Natural killer cell (primary cell): ENCODE measurements around the gene RUNX2. TPM values are rescaled to one million over a fixed set of nuclear protein-coding genes. Genes with fewer than 3 reads are reported as not detected.

Experiments
- ATAC-seq, 3 donors: fragments of 150-1000 bp in 2 of 3; fragments of 200-7000 bp in 1 of 3; cut with Tn5 transposase; 1 replicate in 1 of 3; 2 replicates in 2 of 3; pipeline ENCODE4 v1.10.0; 2021; ENCODE audit warnings: mild to moderate bottlenecking in 2 of 3, moderate library complexity in 2 of 3
- DNase-seq, 2 donors: peaks; one replicate each; pipeline versions ENCODE4 v3.0.0 to v3.0.0-alpha.2; 2013 to 2021; ENCODE audit warnings: mixed read lengths in 1 of 2
- H3K27ac ChIP-seq: one replicate; pipeline ENCODE4 v1.5.1; 2013; ENCODE audit warnings: mild to moderate bottlenecking, low read length
- H3K27me3 ChIP-seq: one replicate; pipeline ENCODE4 v1.6.1; 2013; ENCODE audit warnings: low read length; ENCODE audit not compliant: control insufficient read depth, insufficient read depth
- H3K36me3 ChIP-seq: one replicate; pipeline ENCODE4 v1.6.1; 2013; ENCODE audit warnings: low read length; ENCODE audit not compliant: control insufficient read depth, insufficient read depth
- H3K4me1 ChIP-seq: one replicate; pipeline ENCODE4 v1.6.1; 2013; ENCODE audit warnings: low read length; ENCODE audit not compliant: control insufficient read depth, insufficient read depth
- H3K4me3 ChIP-seq: one replicate; pipeline ENCODE4 v1.5.1; 2013; ENCODE audit warnings: low read length
- H3K9me3 ChIP-seq: one replicate; pipeline ENCODE4 v1.6.1; 2013; ENCODE audit warnings: low read length; ENCODE audit not compliant: control insufficient read depth, insufficient read depth
- H3K27ac Mint-ChIP-seq, 2 donors: one replicate each; pipeline ENCODE4 v1.8.0; 2022; ENCODE audit warnings: mild to moderate bottlenecking in 2 of 2, mixed read lengths in 2 of 2, moderate library complexity in 1 of 2
- H3K27me3 Mint-ChIP-seq, 2 donors: one replicate each; pipeline ENCODE4 v1.8.0; 2022; ENCODE audit warnings: low read depth in 2 of 2, mixed read lengths in 2 of 2
- H3K36me3 Mint-ChIP-seq: one replicate; pipeline ENCODE4 v1.8.0; 2022; ENCODE audit warnings: mixed read lengths
- H3K4me1 Mint-ChIP-seq, 2 donors: one replicate each; pipeline ENCODE4 v1.8.0; 2022; ENCODE audit warnings: mixed read lengths in 2 of 2
- H3K4me3 Mint-ChIP-seq: one replicate; pipeline ENCODE4 v1.8.0; 2022; ENCODE audit warnings: mild to moderate bottlenecking, moderate library complexity, mixed read lengths
- H3K9me3 Mint-ChIP-seq, 2 donors: one replicate each; pipeline ENCODE4 v1.8.0; 2022; ENCODE audit warnings: mixed read lengths in 2 of 2
- WGBS: methylation state at CpG from one replicate; pipeline ENCODE4 v1.1.7; 2013; ENCODE audit warnings: missing lambda C conversion rate; ENCODE audit not compliant: insufficient coverage; 5-methylcytosine and 5-hydroxymethylcytosine counted together
- intact Hi-C: fragments of 100-400 bp; cut with micrococcal nuclease; formaldehyde crosslinking; loops from one replicate; pipeline ENCODE4 v1.14.2; 2022
- total RNA-seq, 4 donors: library from RNA; stranded (reverse); fragments of 120-200 nt in 1 of 4; gene quantifications; one replicate each; pipeline versions ENCODE4 v1.2.3 to v1.2.4, GENCODE V29; 2013 to 2022
- TF ChIP-seq, protein P1 (sequence below): fragments of 200-600 bp; IDR thresholded peaks from one replicate; pipeline ENCODE4 v1.8.0; 2022; ENCODE audit warnings: antibody characterized with exemption

RUNX2 gene
- total RNA-seq, 3 donors from 2014 or later (not counting 1 experiment from before 2014, with no cell fraction given), result 5.0 to 19.2 (median 7.0) TPM

DNA sequence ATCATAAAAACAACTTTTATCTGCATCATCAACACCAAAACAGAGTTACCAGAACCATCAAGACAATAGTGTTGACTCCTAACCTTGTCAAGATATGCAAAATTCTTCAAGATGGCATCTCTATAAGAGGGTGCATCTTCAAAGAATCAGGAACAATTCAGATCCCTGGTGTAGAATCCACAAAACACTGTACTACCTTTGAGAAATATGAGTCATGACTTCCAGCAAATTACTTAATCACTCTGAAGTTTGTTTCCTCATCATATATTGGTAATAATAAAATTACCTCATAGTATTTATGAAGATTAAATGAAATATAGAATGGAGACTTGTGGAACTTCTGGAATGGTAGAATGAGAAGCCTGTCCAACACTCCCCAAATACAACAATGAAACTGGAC is 270.9 kb downstream of the RUNX2 start:
- Mint-ChIP-seq H3K9me3 (peaks cover 5 to 8% of the 10 kb centered on the region in 2 donors), H3K27ac (no peak overlapping the region), H3K4me1 (no peaks in the 10 kb centered on the region), H3K36me3 (peaks cover 12% of the 10 kb centered on the region), H3K4me3 (no peak overlapping the region), H3K27me3 (peaks cover 3 to 9% of the 10 kb centered on the region in 2 donors)
- Histone ChIP-seq H3K4me3 (no peak overlapping the region), H3K36me3 (no peaks in the 10 kb centered on the region), H3K27ac (no peak overlapping the region), H3K27me3 (no peaks in the 10 kb centered on the region), H3K9me3 (no peaks in the 10 kb centered on the region), H3K4me1 (no peaks in the 10 kb centered on the region)
- ATAC-seq (no peak), DNase-seq (no peak)
- intact Hi-C loops, result no loop called here
- TF ChIP-seq, protein P1, sequence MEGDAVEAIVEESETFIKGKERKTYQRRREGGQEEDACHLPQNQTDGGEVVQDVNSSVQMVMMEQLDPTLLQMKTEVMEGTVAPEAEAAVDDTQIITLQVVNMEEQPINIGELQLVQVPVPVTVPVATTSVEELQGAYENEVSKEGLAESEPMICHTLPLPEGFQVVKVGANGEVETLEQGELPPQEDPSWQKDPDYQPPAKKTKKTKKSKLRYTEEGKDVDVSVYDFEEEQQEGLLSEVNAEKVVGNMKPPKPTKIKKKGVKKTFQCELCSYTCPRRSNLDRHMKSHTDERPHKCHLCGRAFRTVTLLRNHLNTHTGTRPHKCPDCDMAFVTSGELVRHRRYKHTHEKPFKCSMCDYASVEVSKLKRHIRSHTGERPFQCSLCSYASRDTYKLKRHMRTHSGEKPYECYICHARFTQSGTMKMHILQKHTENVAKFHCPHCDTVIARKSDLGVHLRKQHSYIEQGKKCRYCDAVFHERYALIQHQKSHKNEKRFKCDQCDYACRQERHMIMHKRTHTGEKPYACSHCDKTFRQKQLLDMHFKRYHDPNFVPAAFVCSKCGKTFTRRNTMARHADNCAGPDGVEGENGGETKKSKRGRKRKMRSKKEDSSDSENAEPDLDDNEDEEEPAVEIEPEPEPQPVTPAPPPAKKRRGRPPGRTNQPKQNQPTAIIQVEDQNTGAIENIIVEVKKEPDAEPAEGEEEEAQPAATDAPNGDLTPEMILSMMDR, result no peak

DNA sequence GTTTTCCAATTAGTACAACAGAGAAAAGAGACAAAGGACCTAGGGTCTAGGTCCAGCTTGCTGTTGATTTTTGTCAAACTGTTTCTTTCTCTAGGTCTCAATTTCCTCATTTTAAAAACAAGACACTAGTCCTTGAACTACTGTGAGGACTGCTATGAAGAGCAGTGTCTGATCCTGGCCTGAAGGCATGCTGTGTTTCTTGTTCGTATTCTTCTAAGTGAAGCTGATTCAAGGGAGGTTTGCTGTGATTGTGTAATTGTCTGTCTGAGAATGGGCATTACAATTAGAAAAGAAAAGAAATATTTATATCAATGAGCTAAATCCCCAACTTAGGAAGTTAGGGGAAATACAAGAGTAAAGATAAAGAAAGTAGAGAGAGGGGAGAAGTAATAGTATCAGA is 277.8 kb downstream of the RUNX2 start:
- H3K9me3 ChIP-seq, result no peaks in the 10 kb centered on the region
- no peaks in the 10 kb centered on the region for H3K27me3 ChIP-seq
- no peak overlapping the region for H3K27ac Mint-ChIP-seq
- peaks cover 4% of the 10 kb centered on the region for H3K4me1 ChIP-seq
- H3K36me3 ChIP-seq, result no peaks in the 10 kb centered on the region
- H3K27me3 Mint-ChIP-seq, result no peaks in the 10 kb centered on the region
- peaks cover 0 to 8% of the 10 kb centered on the region in 2 donors for H3K4me1 Mint-ChIP-seq
- no peak for DNase-seq
- TF ChIP-seq, protein P1, result no peak
- H3K4me3 Mint-ChIP-seq, result no peak overlapping the region
- ATAC-seq, result no peak
- H3K9me3 Mint-ChIP-seq, result no peaks in the 10 kb centered on the region
- no peaks in the 10 kb centered on the region for H3K36me3 Mint-ChIP-seq
- H3K27ac ChIP-seq, result no peak overlapping the region
- intact Hi-C loops, result no loop called here
- 100% methylated on average over 1 of the region's 1 CpG for WGBS
- H3K4me3 ChIP-seq, result no peak overlapping the region

DNA sequence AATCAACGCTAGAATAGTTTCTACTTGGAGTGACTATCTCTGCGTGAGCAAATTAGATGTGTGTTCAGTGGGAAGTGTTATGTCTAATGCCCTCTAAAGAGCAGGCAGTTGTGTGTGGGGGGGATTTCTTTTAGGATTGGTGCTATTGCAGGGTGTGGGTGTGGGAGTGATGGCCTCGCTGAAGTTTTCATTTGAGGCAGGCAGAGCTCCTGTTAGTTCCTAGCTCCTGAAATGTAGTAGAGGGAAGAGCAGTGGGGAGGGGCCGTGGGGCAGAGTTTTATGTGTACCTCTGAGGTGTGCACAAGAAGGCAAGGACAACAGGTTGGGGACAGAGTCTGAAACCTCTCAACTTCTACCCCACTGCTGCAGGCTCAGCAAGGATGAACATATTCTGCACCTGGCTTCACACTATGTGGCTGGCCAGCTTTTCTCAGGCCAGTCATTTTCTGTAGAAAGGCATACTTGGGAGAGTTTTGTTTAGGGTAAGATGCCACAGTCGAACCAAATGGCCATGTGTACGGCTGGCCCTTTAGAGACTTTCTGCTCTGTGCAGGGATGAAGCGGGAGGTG is 278.8 kb downstream of the RUNX2 start:
- TF ChIP-seq, protein P1, result no peak
- no peaks in the 10 kb centered on the region for H3K9me3 Mint-ChIP-seq
- H3K4me3 Mint-ChIP-seq, result no peak overlapping the region
- Histone ChIP-seq H3K36me3 (no peaks in the 10 kb centered on the region), H3K27me3 (no peaks in the 10 kb centered on the region), H3K27ac (no peak overlapping the region), H3K4me3 (no peak overlapping the region), H3K4me1 (peaks cover 4% of the 10 kb centered on the region), H3K9me3 (no peaks in the 10 kb centered on the region)
- H3K4me1 Mint-ChIP-seq, result peaks cover 0 to 8% of the 10 kb centered on the region in 2 donors
- H3K36me3 Mint-ChIP-seq, result no peaks in the 10 kb centered on the region
- H3K27me3 Mint-ChIP-seq, result no peaks in the 10 kb centered on the region
- peak in 1 of 3 donors; percentile 37 for ATAC-seq
- no peak overlapping the region for H3K27ac Mint-ChIP-seq
- no peak for DNase-seq
- 93% methylated on average over 6 of the region's 7 CpGs for WGBS
- intact Hi-C loops, result no loop called here

- TF ChIP-seq, protein P1, result no peak
- H3K4me3 Mint-ChIP-seq, result no peak overlapping the region
- no peaks in the 10 kb centered on the region for H3K27me3 ChIP-seq
- H3K4me1 ChIP-seq, result peaks cover 4% of the 10 kb centered on the region
- H3K27ac ChIP-seq, result no peak overlapping the region
- no peaks in the 10 kb centered on the region for H3K36me3 Mint-ChIP-seq
- H3K4me3 ChIP-seq, result no peak overlapping the region
- H3K36me3 ChIP-seq, result no peaks in the 10 kb centered on the region
- no peak for DNase-seq
- H3K9me3 Mint-ChIP-seq, result no peaks in the 10 kb centered on the region
- peaks cover 0 to 8% of the 10 kb centered on the region in 2 donors for H3K4me1 Mint-ChIP-seq
- ATAC-seq, result no peak
- H3K27me3 Mint-ChIP-seq, result no peaks in the 10 kb centered on the region
- WGBS, result 100% methylated on average over 1 of the region's 4 CpGs
- H3K9me3 ChIP-seq, result no peaks in the 10 kb centered on the region
- no peak overlapping the region for H3K27ac Mint-ChIP-seq
- intact Hi-C loops, result no loop called here
Measured at GRCh38 chr6:45607798-45608197, 279.7 kb downstream of the RUNX2 start.
